Measurements from ENCODE around the gene GCSAM. TPM values are rescaled to one million over a fixed set of nuclear protein-coding genes. Genes with fewer than 3 reads are reported as not detected.
A peak's percentile ranks its signal among the peaks of the same experiment; 100 is the strongest.

Gene GCSAM
- total RNA-seq, 4 donors from 2014 or later: 0.26 to 3.0 (median 0.85) TPM

DNA sequence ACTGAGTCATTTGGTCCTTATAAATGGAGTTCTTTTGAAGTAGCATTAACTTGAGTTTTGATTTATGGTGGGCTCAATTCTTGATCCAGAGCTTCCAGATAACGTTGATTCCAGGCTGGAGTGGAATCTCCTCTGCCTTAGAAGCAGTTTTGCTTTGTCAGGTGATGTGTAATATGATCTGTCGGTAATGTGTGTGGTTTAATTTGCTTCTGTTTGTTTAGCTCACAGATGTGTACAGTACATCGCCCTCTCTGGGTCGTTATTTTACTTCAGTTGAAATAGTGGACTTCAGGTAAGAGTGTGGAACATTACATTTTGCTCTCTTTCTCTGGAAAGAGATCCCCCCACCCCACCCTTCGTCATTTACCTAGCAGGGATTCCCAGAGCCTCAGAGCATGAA lies 23.7 kb downstream of the GCSAM start:
- Histone ChIP-seq H3K27ac (no peak overlapping the region), H3K9me3 (no peaks in the 10 kb centered on the region)
- WGBS, 2 donors: 60 to 65% methylated on average over 5 of the region's 5 CpGs

DNA sequence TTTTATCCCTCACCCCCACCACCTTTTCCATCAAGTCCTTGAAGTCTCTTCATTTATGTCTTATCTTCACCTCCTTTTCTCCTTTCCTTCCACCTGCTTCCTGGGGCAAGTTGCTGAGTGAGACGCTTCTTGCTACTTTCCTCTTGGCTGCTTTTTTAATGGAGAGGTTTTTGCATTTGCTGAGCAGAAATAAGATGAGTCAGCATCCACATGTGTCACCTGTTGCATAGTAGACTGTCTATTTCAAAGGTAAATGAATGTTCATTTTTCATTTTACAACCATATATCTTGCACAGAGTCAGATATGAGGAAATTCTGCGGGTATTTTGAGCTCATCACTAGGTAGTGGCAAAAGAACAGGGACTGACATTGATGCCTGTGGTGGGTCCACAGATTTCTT lies 28.3 kb downstream of the GCSAM start:
- Histone ChIP-seq H3K4me1 (no peaks in the 10 kb centered on the region), H3K27ac (no peak overlapping the region), H3K4me3 (no peak overlapping the region), H3K9me3 (no peaks in the 10 kb centered on the region), H3K27me3 (no peaks in the 10 kb centered on the region), H3K36me3 (peaks cover 0 to 45% (median 0%) of the 10 kb centered on the region in 3 donors)
- intact Hi-C loops (cut with DNase I): no loop called here
- 69 to 71% methylated on average over 2 of the region's 2 CpGs for WGBS, 2 donors
- TF ChIP-seq POLR2A (IDR thresholded peaks at IDR 0.05): no peak
- TF ChIP-seq, protein P1, sequence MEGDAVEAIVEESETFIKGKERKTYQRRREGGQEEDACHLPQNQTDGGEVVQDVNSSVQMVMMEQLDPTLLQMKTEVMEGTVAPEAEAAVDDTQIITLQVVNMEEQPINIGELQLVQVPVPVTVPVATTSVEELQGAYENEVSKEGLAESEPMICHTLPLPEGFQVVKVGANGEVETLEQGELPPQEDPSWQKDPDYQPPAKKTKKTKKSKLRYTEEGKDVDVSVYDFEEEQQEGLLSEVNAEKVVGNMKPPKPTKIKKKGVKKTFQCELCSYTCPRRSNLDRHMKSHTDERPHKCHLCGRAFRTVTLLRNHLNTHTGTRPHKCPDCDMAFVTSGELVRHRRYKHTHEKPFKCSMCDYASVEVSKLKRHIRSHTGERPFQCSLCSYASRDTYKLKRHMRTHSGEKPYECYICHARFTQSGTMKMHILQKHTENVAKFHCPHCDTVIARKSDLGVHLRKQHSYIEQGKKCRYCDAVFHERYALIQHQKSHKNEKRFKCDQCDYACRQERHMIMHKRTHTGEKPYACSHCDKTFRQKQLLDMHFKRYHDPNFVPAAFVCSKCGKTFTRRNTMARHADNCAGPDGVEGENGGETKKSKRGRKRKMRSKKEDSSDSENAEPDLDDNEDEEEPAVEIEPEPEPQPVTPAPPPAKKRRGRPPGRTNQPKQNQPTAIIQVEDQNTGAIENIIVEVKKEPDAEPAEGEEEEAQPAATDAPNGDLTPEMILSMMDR (IDR thresholded peaks at IDR 0.05): no peak
- no peak for DNase-seq

More for the DNA sequence above, 23.7 kb downstream of the GCSAM start:
- intact Hi-C loops (cut with DNase I): no loop called here
- Histone ChIP-seq H3K36me3 (peaks cover 0 to 63% (median 0%) of the 10 kb centered on the region in 3 donors), H3K4me3 (no peak overlapping the region), H3K27me3 (no peaks in the 10 kb centered on the region), H3K4me1 (no peaks in the 10 kb centered on the region)
- no peak for TF ChIP-seq POLR2A (IDR thresholded peaks at IDR 0.05)
- TF ChIP-seq, protein P1 (IDR thresholded peaks at IDR 0.05): no peak
- no peak for DNase-seq

DNA sequence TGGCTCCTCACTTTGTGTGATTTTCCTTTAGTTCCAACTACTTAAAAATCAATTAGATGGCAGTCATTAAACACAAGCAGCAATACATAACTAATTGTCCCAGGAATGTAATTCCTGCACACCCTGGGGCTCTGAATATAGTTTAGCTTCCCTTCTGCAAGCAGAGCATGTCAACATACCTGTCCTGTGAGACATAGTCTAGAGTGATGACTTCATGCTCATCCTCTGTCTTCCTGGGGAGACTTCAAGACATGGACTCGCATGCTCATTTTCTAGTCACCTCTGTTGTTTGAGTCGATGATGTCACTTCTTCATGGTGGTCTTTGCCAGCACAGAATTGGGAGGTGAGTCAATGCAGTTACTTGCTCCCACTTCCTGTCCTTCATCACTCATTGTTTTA lies 31.1 kb downstream of the GCSAM start:
- no peak for DNase-seq
- WGBS, 2 donors: 62 to 75% methylated on average over 2 of the region's 2 CpGs
- Histone ChIP-seq H3K27ac (no peak overlapping the region), H3K4me3 (no peak overlapping the region), H3K9me3 (no peaks in the 10 kb centered on the region), H3K27me3 (no peaks in the 10 kb centered on the region), H3K36me3 (peaks cover 0 to 35% (median 0%) of the 10 kb centered on the region in 3 donors), H3K4me1 (peaks cover 0 to 8% (median 0%) of the 10 kb centered on the region in 3 donors)
- TF ChIP-seq, protein P1 (IDR thresholded peaks at IDR 0.05): no peak
- no peak for TF ChIP-seq POLR2A (IDR thresholded peaks at IDR 0.05)
- intact Hi-C loops (cut with DNase I): no loop called here

DNA sequence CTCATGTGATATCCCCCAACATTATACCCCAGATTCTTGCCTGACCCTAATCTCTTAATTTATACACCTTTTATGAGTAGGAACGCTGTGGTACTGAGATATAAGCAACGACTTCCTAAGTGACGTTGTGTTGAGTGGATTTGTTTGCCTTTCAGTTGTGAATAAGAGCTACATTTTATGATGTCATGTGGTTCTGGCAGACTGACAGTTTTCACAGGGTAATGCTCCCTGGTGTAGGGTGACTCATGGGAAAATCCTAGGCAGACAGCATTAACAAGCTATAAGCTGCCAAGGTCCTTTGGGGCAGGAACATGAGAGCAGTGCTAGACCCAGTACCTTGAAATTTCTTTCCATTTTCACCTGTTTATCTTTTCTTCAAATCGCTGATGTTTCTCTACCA lies 35.7 kb downstream of the GCSAM start:
- WGBS, 2 donors: 13 to 24% methylated on average over 4 of the region's 4 CpGs
- DNase-seq: no peak
- intact Hi-C loops (cut with DNase I): no loop called here

GRCh38 chr3:112096176-112096575 lies 36.9 kb downstream of the GCSAM start:
- WGBS, 2 donors: 72 to 73% methylated on average over 2 of the region's 2 CpGs
- Histone ChIP-seq H3K4me3 (no peak overlapping the region), H3K27ac (no peak overlapping the region), H3K27me3 (no peaks in the 10 kb centered on the region), H3K9me3 (no peaks in the 10 kb centered on the region), H3K4me1 (peaks cover 0 to 14% (median 0%) of the 10 kb centered on the region in 3 donors), H3K36me3 (peaks cover 0 to 4% (median 0%) of the 10 kb centered on the region in 3 donors)
- TF ChIP-seq POLR2A (IDR thresholded peaks at IDR 0.05): no peak
- TF ChIP-seq, protein P1 (IDR thresholded peaks at IDR 0.05): no peak
- intact Hi-C loops (cut with DNase I): no loop called here
- no peak for DNase-seq

More for the DNA sequence above, 35.7 kb downstream of the GCSAM start:
- Histone ChIP-seq H3K27me3 (no peaks in the 10 kb centered on the region), H3K4me1 (peaks cover 0 to 13% (median 0%) of the 10 kb centered on the region in 3 donors), H3K4me3 (no peak overlapping the region), H3K27ac (peak overlapping the region in 1 of 4 donors; percentile 10), H3K9me3 (no peaks in the 10 kb centered on the region), H3K36me3 (peaks cover 0 to 4% (median 0%) of the 10 kb centered on the region in 3 donors)
- TF ChIP-seq, protein P1 (IDR thresholded peaks at IDR 0.05): no peak
- TF ChIP-seq POLR2A (IDR thresholded peaks at IDR 0.05): no peak
